Inflammatory macrophage treated with lipopolysaccharide for 1 hour (primary cell): ENCODE measurements around the gene KLHL41.
"Not testable (repeated sequence)": the region's sequence is repeated elsewhere in the genome, so short reads cannot be mapped to it uniquely, and the experiment has no call there.

ENCODE experiments used
- DNase-seq, 2 donors: peaks; one replicate each; pipeline ENCODE4 v3.0.0-alpha.2; 2020 to 2022

KLHL41 gene

DNA sequence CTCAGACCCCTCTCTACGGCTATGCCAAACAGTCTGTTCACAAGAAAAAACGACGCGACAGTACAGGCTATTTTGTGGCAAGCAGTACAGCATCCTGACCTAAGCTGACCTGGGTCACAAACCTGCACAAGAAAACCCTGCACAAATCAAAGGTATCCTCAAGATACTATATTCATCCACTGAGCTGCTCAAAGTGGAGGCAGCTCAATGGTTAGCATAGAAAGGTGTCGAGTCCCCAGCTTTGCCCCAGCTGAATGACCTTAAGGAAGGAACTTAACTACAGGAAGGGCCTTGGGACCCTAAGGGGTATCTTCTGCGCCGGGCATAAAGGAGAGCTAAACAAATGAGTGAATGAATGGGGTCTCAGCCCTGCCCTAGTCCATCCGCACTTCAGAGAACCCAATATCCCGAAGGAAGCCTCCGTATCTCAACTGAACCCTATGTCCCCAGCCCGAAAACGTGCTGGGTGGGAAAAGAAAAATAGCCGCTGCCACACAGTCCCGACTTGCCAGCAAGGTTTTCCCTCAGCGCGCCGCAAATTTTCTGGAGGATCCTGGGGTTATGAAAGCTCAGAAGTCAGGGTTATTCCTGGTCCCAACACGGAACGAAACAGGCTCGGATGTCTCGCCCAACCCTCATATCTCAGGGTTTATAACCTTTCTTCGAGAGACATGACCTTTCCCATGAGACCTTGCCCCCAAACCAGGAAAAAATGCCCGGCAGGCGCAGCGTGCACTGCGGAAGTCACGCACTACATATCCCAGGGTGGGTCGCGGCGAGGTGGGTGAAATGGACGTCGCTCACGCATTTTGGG, 63.9 kb downstream of the KLHL41 start, which contains the start of gene FASTKD1:
Gene FASTKD1 (minus strand): TSS at position 706 of the 814 bp plus-strand sequence. CDS start 1,836 bp downstream, outside the sequence.
- DNase-seq = peak; percentile 93 to 95

DNA sequence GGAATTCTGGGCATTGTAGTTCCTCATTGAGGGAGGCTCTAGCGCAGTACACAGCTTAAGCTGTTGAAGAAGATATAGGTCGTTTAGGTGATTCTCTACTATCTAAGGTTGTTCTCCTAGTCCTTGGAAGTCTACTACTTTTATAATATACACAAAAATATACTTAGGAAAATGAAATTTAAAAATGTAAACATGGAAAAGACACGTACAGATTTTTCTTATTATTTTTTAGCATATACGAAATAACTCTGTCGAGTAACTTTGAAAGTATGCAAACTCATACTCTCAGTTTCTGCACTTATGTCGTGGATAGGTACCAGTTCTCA, 64.4 kb downstream of the KLHL41 start:
- no peak for DNase-seq

DNA sequence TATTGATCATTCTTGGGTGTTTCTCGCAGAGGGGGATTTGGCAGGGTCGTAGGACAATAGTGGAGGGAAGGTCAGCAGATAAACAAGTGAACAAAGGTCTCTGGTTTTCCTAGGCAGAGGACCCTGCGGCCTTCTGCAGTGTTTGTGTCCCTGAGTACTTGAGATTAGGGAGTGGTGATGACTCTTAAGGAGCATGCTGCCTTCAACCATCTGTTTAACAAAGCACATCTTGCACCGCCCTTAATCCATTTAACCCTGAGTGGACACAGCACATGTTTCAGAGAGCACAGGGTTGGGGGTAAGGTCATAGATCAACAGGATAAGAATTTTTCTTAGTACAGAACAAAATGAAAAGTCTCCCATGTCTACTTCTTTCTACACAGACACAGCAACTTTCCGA, 65.0 kb downstream of the KLHL41 start:
- DNase-seq = not testable (repeated sequence)

DNA sequence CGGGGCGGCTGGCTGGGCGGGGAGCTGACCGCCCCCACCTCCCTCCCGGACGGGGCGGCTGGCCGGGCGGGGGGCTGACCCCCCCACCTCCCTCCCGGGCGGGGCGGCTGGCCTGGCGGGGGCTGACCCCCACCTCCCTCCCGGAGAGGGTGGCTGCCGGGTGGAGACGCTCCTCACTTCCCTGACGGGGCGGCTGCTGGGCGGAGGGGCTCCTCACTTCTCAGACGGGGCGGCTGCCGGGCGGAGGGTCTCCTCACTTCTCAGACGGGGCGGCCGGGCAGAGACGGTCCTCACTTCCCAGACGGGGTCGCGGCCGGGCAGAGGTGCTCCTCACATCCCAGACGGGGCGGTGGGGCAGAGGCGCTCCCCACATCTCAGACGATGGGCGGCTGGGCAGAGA, 65.8 kb downstream of the KLHL41 start:
- DNase-seq = not testable (repeated sequence)
